HFFc6 (cell line): ENCODE results near the gene SUGCT. TPM values are rescaled to one million over a fixed set of nuclear protein-coding genes. Genes with fewer than 3 reads are reported as not detected.

Experiments
- DNase-seq: peaks from one replicate; pipeline ENCODE4 v3.0.0-alpha.2; 2018
- H3K27ac Mint-ChIP-seq: 2 replicates; pipeline ENCODE4 v1.8.0; 2020; ENCODE audit warnings: mild to moderate bottlenecking, mixed read lengths
- H3K27me3 Mint-ChIP-seq: 2 replicates; pipeline ENCODE4 v1.8.0; 2021; ENCODE audit warnings: mild to moderate bottlenecking, moderate library complexity, mixed read lengths; ENCODE audit not compliant: insufficient read depth
- H3K36me3 Mint-ChIP-seq: 2 replicates; pipeline ENCODE4 v1.8.0; 2021; ENCODE audit warnings: low read depth, mixed read lengths
- H3K4me1 Mint-ChIP-seq: 2 replicates; pipeline ENCODE4 v1.8.0; 2020; ENCODE audit warnings: low read depth, mixed read lengths
- H3K4me3 Mint-ChIP-seq: 2 replicates; pipeline ENCODE4 v1.8.0; 2020; ENCODE audit warnings: mild to moderate bottlenecking, moderate library complexity, mixed read lengths
- H3K9me3 Mint-ChIP-seq: 2 replicates; pipeline ENCODE4 v1.8.0; 2020; ENCODE audit warnings: mild to moderate bottlenecking, mixed read lengths
- total RNA-seq, 6 experiments: library from RNA; stranded (reverse); fragmentation: NEBNext Ultra II Directional; extraction: Animal tissue kit (Norgen Biotek cat#: 25700); gene quantifications; 2 replicates in 1 of 6; 3 replicates in 5 of 6; pipeline ENCODE4 v1.2.3, GENCODE V29; 2021
- TF ChIP-seq, protein P1 (sequence below): fragments of 200-600 bp; sonication (generic); IDR thresholded peaks from 2 replicates; pipeline ENCODE4 v1.5.0; 2021; ENCODE audit warnings: antibody characterized with exemption, mild to moderate bottlenecking

SUGCT gene
- total RNA-seq, 6 experiments from 2014 or later, result 12.9 to 20.1 (median 17.1) TPM

DNA sequence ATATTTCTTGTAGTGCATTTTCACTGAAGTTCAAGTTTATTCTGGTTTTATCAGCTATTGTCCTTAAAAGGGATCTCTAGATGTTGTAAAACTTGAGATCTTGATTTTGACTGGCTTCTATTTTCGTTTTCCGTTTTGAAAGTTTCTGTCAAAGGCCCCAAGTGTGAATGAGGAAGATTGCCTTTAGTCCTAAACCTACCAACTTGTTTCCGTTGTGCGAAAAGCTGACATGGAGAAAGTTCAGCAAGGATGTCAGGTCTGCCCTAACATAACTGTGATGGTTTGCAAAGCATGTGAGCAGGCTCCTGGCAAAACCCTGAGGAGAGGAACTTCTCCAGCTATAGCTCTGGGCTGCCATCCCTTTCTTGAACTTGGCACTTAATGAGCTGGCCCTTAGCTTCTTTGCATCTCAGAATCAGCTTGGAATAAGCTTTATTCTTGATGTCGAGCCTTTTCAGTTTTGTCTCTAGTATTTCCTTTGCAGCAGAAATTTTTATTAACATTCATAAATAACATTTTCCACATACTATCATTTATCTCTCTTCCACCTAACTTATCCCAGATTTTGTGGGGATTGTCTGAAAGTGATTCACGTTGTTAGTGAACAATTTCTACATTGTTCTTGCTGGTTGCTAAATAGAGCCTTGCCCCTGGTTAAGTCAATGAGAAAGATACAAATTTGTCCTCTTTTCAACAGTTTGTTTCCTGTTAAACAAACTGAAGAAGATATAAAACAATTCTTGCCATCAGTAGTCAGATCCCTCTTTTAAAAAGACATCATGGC, 559.4 kb downstream of the SUGCT start:
- Mint-ChIP-seq H3K4me3 (no peak overlapping the region), H3K36me3 (peaks cover 4% of the 10 kb centered on the region; the same call in 1 of the 2 replicates), H3K27me3 (peaks cover 2% of the 10 kb centered on the region; the same call in 1 of the 2 replicates), H3K9me3 (no peaks in the 10 kb centered on the region), H3K27ac (no peak overlapping the region), H3K4me1 (peaks cover 17% of the 10 kb centered on the region)
- TF ChIP-seq, protein P1, sequence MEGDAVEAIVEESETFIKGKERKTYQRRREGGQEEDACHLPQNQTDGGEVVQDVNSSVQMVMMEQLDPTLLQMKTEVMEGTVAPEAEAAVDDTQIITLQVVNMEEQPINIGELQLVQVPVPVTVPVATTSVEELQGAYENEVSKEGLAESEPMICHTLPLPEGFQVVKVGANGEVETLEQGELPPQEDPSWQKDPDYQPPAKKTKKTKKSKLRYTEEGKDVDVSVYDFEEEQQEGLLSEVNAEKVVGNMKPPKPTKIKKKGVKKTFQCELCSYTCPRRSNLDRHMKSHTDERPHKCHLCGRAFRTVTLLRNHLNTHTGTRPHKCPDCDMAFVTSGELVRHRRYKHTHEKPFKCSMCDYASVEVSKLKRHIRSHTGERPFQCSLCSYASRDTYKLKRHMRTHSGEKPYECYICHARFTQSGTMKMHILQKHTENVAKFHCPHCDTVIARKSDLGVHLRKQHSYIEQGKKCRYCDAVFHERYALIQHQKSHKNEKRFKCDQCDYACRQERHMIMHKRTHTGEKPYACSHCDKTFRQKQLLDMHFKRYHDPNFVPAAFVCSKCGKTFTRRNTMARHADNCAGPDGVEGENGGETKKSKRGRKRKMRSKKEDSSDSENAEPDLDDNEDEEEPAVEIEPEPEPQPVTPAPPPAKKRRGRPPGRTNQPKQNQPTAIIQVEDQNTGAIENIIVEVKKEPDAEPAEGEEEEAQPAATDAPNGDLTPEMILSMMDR, result no peak
- DNase-seq, result no peak

DNA sequence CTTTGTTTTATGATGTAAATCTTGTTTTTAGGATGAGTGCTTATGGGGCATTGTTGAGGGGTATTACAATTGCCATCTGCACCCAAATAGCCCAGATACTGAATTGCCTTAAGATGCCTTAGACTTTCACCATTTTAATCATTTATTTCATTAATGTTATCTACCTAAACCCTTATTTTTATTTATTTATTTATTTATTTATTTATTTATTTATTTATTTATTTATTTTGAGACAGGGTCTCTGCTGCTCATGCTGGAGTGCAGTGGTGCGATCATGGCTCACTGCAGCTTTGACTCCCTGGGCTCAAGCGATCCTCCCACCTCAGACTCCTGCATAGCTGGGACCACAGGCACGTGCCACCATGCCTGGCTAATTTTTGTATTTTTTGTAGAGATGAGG, 560.2 kb downstream of the SUGCT start:
- DNase-seq, result no peak
- Mint-ChIP-seq H3K27ac (no peak overlapping the region), H3K36me3 (peaks cover 4% of the 10 kb centered on the region; the same call in 1 of the 2 replicates), H3K27me3 (peaks cover 2% of the 10 kb centered on the region; the same call in 1 of the 2 replicates), H3K9me3 (no peaks in the 10 kb centered on the region), H3K4me3 (no peak overlapping the region), H3K4me1 (peaks cover 18% of the 10 kb centered on the region)
- TF ChIP-seq, protein P1, result no peak

DNA sequence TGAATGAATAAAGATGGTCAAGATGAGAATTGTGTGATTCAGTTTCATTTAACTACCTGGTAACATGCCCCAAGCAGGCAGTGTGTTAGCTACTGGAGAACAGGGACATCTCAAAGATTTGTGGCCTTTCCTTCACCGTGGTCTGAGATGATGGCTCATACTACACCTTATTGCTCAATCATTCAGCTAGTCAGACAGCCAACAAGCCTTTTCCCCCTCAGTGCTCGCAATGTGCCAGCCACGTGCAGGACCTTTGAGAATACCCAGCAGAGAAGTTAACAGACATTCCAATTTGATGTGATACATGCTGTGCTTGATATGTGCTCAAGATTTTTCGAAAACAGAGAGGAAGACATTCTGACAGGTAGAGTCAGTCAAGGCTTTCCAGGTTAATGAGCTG, 562.8 kb downstream of the SUGCT start:
- TF ChIP-seq, protein P1, result no peak
- H3K36me3 Mint-ChIP-seq, result peaks cover 4% of the 10 kb centered on the region; the same call in 1 of the 2 replicates
- peaks cover 2% of the 10 kb centered on the region; the same call in 1 of the 2 replicates for H3K27me3 Mint-ChIP-seq
- H3K4me1 Mint-ChIP-seq, result peaks cover 34% of the 10 kb centered on the region
- H3K9me3 Mint-ChIP-seq, result no peaks in the 10 kb centered on the region
- no peak overlapping the region for H3K27ac Mint-ChIP-seq
- DNase-seq, result no peak
- no peak overlapping the region for H3K4me3 Mint-ChIP-seq

DNA sequence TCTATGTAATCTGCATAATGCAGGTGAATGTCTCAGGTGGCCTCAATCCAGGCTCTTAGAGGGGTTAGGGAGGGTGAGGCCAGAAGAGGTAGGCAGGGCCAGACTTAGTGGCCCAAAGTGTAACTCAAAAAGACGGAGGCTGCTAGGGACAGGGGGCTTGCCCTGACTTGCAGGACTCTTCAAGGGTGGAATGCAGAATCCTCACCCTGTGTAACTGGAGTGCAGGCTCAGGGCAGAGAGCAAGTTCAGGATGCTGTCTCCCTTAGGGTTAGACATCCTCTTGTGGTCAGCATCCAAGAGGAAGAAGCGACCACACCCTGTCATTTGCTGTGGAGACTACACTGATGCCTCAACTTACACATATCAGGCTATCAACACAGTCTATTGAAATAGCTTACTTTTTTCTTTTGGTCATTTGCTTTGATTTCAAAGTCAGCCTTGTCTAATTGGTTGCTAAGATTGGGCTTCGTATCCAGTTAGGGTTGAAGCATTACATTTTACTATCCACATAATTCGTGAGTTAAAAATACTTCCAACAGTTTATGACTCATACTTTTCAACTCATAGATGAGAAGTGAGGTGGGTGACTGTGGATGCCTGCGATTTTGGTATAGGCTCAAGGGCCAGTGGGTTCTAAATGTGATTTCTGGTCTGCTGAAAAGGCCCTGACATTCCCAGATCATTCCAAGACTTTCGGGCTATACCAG, 563.6 kb downstream of the SUGCT start:
- H3K9me3 Mint-ChIP-seq, result no peaks in the 10 kb centered on the region
- TF ChIP-seq, protein P1, result no peak
- no peak overlapping the region for H3K4me3 Mint-ChIP-seq
- H3K4me1 Mint-ChIP-seq, result peaks cover 34% of the 10 kb centered on the region
- no peak overlapping the region for H3K27ac Mint-ChIP-seq
- peaks cover 4% of the 10 kb centered on the region; the same call in 1 of the 2 replicates for H3K36me3 Mint-ChIP-seq
- peak; percentile 36 for DNase-seq
- peaks cover 2% of the 10 kb centered on the region; the same call in 1 of the 2 replicates for H3K27me3 Mint-ChIP-seq

DNA sequence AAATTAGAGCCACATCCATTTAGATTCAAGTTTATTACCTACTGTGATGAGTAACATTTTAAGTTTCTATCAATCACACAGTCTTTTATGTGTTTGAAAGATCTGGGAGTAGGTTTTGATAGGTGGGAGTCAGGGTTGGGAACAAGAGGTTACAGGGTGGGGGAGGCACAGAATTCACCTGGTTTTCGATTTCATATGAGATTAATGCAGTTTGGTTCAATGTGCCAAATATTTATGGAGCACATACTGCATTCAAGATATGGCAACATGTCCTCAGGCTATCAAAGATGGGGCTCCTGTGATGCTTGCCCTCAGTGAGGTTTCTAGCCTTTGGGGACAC, 564.1 kb downstream of the SUGCT start:
- H3K4me1 Mint-ChIP-seq, result peaks cover 34% of the 10 kb centered on the region

More for the DNA sequence above, 564.1 kb downstream of the SUGCT start:
- peaks cover 2% of the 10 kb centered on the region; the same call in 1 of the 2 replicates for H3K27me3 Mint-ChIP-seq
- DNase-seq, result no peak
- H3K36me3 Mint-ChIP-seq, result peaks cover 4% of the 10 kb centered on the region; the same call in 1 of the 2 replicates
- H3K9me3 Mint-ChIP-seq, result no peaks in the 10 kb centered on the region
- TF ChIP-seq, protein P1, result no peak
- H3K4me3 Mint-ChIP-seq, result no peak overlapping the region
- H3K27ac Mint-ChIP-seq, result no peak overlapping the region
